ENCODE results near the gene PHC2. TPM values are rescaled to one million over a fixed set of nuclear protein-coding genes. Genes with fewer than 3 reads are reported as not detected.

PHC2 gene
- total and polyA plus RNA-seq, 9 of the 15 experiments (the other 6 are each of a cell fraction or from before 2014, with no cell fraction given), result 3.1 to 67.6 (median 34.6) TPM

- TF ChIP-seq, protein P1, sequence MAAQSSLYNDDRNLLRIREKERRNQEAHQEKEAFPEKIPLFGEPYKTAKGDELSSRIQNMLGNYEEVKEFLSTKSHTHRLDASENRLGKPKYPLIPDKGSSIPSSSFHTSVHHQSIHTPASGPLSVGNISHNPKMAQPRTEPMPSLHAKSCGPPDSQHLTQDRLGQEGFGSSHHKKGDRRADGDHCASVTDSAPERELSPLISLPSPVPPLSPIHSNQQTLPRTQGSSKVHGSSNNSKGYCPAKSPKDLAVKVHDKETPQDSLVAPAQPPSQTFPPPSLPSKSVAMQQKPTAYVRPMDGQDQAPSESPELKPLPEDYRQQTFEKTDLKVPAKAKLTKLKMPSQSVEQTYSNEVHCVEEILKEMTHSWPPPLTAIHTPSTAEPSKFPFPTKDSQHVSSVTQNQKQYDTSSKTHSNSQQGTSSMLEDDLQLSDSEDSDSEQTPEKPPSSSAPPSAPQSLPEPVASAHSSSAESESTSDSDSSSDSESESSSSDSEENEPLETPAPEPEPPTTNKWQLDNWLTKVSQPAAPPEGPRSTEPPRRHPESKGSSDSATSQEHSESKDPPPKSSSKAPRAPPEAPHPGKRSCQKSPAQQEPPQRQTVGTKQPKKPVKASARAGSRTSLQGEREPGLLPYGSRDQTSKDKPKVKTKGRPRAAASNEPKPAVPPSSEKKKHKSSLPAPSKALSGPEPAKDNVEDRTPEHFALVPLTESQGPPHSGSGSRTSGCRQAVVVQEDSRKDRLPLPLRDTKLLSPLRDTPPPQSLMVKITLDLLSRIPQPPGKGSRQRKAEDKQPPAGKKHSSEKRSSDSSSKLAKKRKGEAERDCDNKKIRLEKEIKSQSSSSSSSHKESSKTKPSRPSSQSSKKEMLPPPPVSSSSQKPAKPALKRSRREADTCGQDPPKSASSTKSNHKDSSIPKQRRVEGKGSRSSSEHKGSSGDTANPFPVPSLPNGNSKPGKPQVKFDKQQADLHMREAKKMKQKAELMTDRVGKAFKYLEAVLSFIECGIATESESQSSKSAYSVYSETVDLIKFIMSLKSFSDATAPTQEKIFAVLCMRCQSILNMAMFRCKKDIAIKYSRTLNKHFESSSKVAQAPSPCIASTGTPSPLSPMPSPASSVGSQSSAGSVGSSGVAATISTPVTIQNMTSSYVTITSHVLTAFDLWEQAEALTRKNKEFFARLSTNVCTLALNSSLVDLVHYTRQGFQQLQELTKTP (IDR thresholded peaks at IDR 0.05; ENCODE audit: low read depth in 1 of 2, partially characterized antibody in 2 of 2), result no peak
- TF ChIP-seq UBTF (IDR thresholded peaks at IDR 0.05; ENCODE audit: borderline replicate concordance in 1 of 2, low read depth in 2 of 2, low read length in 2 of 2) (peak; percentile 33 to 36; a peak in 1 of 4 replicates), HDAC2 (IDR thresholded peaks at IDR 0.05) (peak; percentile 81), ZNF696 (CRISPR knock-in tag; conservative IDR thresholded peaks at IDR 0.05) (no peak), ZBTB9 (CRISPR knock-in tag; IDR thresholded peaks at IDR 0.05) (0 out of 2 replicates have a peak, but pooled peaks have one; percentile 44), ZNF24 (IDR thresholded peaks at IDR 0.05) (peak; percentile 37; the same call in 1 of the 2 replicates), KAT7 (CRISPR knock-in tag; IDR thresholded peaks at IDR 0.05; ENCODE audit: borderline replicate concordance) (no peak; the same call in 1 of the 2 replicates), SMC3 (conservative IDR thresholded peaks at IDR 0.05; ENCODE audit: insufficient read depth, low read depth, low read length) (no peak), ZBTB26 (CRISPR knock-in tag; IDR thresholded peaks at IDR 0.05) (no peak), ZNF764 (CRISPR knock-in tag; IDR thresholded peaks at IDR 0.05; ENCODE audit: low read depth) (0 out of 2 replicates have a peak, but pooled peaks have one; percentile 11), NUFIP1 (IDR thresholded peaks at IDR 0.05; ENCODE audit: partially characterized antibody) (peak; percentile 10), HNRNPLL (IDR thresholded peaks at IDR 0.05; ENCODE audit: low read depth, low read length, poor library complexity, severe bottlenecking) (peak; percentile 39), BRD9 (IDR thresholded peaks at IDR 0.05; ENCODE audit: low read depth, partially characterized antibody) (no peak), ZNF316 (IDR thresholded peaks at IDR 0.05) (no peak), HOMEZ (CRISPR knock-in tag; IDR thresholded peaks at IDR 0.05) (no peak; the same call in 1 of the 2 replicates), RBM25 (IDR thresholded peaks at IDR 0.05; ENCODE audit: low read depth, low read length, severe bottlenecking) (no peak)
Measured at GRCh38 chr1:33349778-33350610, 80.9 kb downstream of the PHC2 start (continued).

All from K562 (cell line).